Measurements from ENCODE around the gene UBE2D1.

- no peak for TF ChIP-seq RARB (CRISPR knock-in tag; IDR thresholded peaks at IDR 0.05)
- TF ChIP-seq ZFP30 (CRISPR knock-in tag; IDR thresholded peaks at IDR 0.05), result no peak
- TF ChIP-seq ARNTL (CRISPR knock-in tag; IDR thresholded peaks at IDR 0.05; ENCODE audit: borderline replicate concordance, low read depth), result no peak
- TF ChIP-seq PATZ1 (CRISPR knock-in tag; IDR thresholded peaks at IDR 0.05; ENCODE audit: borderline replicate concordance), result no peak
- no peak for TF ChIP-seq ZNF8 (CRISPR knock-in tag; IDR thresholded peaks at IDR 0.05)
- no peak for TF ChIP-seq ESRRG (CRISPR knock-in tag; IDR thresholded peaks at IDR 0.05)
- no peak for TF ChIP-seq TOX (CRISPR knock-in tag; IDR thresholded peaks at IDR 0.05; ENCODE audit: borderline replicate concordance)
- TF ChIP-seq SNAI2 (CRISPR knock-in tag; IDR thresholded peaks at IDR 0.05), result no peak
- TF ChIP-seq ZFP3 (CRISPR knock-in tag; IDR thresholded peaks at IDR 0.05), result no peak
- TF ChIP-seq, protein P1, sequence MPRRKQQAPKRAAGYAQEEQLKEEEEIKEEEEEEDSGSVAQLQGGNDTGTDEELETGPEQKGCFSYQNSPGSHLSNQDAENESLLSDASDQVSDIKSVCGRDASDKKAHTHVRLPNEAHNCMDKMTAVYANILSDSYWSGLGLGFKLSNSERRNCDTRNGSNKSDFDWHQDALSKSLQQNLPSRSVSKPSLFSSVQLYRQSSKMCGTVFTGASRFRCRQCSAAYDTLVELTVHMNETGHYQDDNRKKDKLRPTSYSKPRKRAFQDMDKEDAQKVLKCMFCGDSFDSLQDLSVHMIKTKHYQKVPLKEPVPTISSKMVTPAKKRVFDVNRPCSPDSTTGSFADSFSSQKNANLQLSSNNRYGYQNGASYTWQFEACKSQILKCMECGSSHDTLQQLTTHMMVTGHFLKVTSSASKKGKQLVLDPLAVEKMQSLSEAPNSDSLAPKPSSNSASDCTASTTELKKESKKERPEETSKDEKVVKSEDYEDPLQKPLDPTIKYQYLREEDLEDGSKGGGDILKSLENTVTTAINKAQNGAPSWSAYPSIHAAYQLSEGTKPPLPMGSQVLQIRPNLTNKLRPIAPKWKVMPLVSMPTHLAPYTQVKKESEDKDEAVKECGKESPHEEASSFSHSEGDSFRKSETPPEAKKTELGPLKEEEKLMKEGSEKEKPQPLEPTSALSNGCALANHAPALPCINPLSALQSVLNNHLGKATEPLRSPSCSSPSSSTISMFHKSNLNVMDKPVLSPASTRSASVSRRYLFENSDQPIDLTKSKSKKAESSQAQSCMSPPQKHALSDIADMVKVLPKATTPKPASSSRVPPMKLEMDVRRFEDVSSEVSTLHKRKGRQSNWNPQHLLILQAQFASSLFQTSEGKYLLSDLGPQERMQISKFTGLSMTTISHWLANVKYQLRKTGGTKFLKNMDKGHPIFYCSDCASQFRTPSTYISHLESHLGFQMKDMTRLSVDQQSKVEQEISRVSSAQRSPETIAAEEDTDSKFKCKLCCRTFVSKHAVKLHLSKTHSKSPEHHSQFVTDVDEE (CRISPR knock-in tag; IDR thresholded peaks at IDR 0.05), result no peak
- TF ChIP-seq BACH2 (CRISPR knock-in tag; IDR thresholded peaks at IDR 0.05; ENCODE audit: borderline replicate concordance), result no peak
- TF ChIP-seq TCF4 (CRISPR knock-in tag; IDR thresholded peaks at IDR 0.05; ENCODE audit: borderline replicate concordance), result no peak
Observed at GRCh38 chr10:58382489-58382995, 47.7 kb downstream of the UBE2D1 start.
